PC-3 (cell line): ENCODE measurements around the gene DRG1.
"Not testable (repeated sequence)": the region's sequence is repeated elsewhere in the genome, so short reads cannot be mapped to it uniquely, and the experiment has no call there.

Experiments
- EZH2 ChIP-seq: fragments of 300-600 bp; sonication (generic); IDR thresholded peaks from one replicate; pipeline ENCODE4 v1.6.1; 2017; ENCODE audit warnings: antibody characterized with exemption, mild to moderate bottlenecking, low read length; ENCODE audit not compliant: unreplicated experiment
- TF ChIP-seq, protein P1 (sequence below): fragments of 300-600 bp; sonication (generic); conservative IDR thresholded peaks from 2 replicates; pipeline ENCODE4 v1.5.1; 2017; ENCODE audit warnings: antibody characterized with exemption, low read depth, mild to moderate bottlenecking, low read length

DNA sequence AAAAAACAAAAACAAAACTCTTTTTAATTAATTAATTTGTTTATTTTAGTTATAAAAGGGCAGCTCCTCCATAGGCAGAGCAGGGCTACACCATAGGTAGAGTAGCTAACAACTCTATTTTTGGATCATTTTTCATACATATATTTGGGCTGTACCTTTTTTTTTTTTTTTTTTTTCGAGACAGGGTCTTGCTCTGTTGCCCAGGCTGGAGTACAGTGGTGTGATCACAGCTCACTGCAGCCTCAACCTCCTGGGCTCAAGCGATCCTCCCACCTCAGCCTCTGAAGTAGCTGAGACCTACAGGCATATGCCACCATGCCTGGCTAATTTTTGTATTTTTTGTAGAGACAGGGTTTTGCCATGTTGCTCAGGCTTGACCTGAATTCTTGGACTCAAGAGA lies 2.9 kb downstream of the DRG1 start:
- TF ChIP-seq, protein P1, sequence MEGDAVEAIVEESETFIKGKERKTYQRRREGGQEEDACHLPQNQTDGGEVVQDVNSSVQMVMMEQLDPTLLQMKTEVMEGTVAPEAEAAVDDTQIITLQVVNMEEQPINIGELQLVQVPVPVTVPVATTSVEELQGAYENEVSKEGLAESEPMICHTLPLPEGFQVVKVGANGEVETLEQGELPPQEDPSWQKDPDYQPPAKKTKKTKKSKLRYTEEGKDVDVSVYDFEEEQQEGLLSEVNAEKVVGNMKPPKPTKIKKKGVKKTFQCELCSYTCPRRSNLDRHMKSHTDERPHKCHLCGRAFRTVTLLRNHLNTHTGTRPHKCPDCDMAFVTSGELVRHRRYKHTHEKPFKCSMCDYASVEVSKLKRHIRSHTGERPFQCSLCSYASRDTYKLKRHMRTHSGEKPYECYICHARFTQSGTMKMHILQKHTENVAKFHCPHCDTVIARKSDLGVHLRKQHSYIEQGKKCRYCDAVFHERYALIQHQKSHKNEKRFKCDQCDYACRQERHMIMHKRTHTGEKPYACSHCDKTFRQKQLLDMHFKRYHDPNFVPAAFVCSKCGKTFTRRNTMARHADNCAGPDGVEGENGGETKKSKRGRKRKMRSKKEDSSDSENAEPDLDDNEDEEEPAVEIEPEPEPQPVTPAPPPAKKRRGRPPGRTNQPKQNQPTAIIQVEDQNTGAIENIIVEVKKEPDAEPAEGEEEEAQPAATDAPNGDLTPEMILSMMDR, result not testable (repeated sequence)
- TF ChIP-seq EZH2, result not testable (repeated sequence)
